GM23338 (cell line): ENCODE data around the gene ZNF74. TPM values are rescaled to one million over a fixed set of nuclear protein-coding genes. Genes with fewer than 3 reads are reported as not detected.

ENCODE experiments used
- EZH2phosphoT487 ChIP-seq: fragments of 200-600 bp; sonication (generic); IDR thresholded peaks from one replicate; pipeline ENCODE4 v1.8.1; 2018; ENCODE audit warnings: antibody characterized with exemption; ENCODE audit not compliant: unreplicated experiment
- ZNF462 ChIP-seq: fragments of 250-450 bp; sonication (Bioruptor Pico); IDR thresholded peaks from 2 replicates; pipeline ENCODE4 v1.5.0; 2020; ENCODE audit warnings: mild to moderate bottlenecking, moderate library complexity
- polyA plus RNA-seq: library from polyadenylated mRNA; unstranded; fragments of >200 nt; fragmentation: Nextera tagmentation; extraction: Ambion mirVana; gene quantifications from 2 replicates; pipeline ENCODE4 v1.2.1, GENCODE V29; 2016
- small RNA-seq: library from RNA; depleted of rRNA; stranded (forward); fragments of <200 nt; gene quantifications from one replicate; pipeline ENCODE3, GENCODE V24; 2014; ENCODE audit warnings: low replicate concordance
- total RNA-seq: library from RNA; depleted of rRNA; stranded (reverse); fragments of >200 nt; shearing (Covaris generic); gene quantifications from 2 replicates; pipeline ENCODE4 v1.2.3, GENCODE V29; 2014; rRNA removed

The ZNF74 gene
- total and polyA plus RNA-seq, 2 experiments from 2014 or later: 16.1 to 94.0 TPM

- no peak for TF ChIP-seq ZNF462 (CRISPR knock-in tag)
- no peak for TF ChIP-seq EZH2phosphoT487
These were observed 63.7 kb downstream of the ZNF74 start (continued) for GRCh38 chr22:20457506-20458240.

Small RNA genes lying within 50 kb of the gene (small RNA-seq; reads per million reads assigned to genes)
- not detected for gene RNU6-225P

Other genes starting within 250 kb of the ZNF74 start
- gene CCDC188, start 243.1 kb upstream of the ZNF74 start, total RNA-seq: not detected in 2 replicates
- gene CCDC188, start 243.1 kb upstream of the ZNF74 start, polyA plus RNA-seq: not detected in 2 replicates
- 33.4 and 38.4 TPM in 2 replicates for gene RTN4R, start 125.8 kb upstream of the ZNF74 start, total RNA-seq
- 10.6 and 12.9 TPM in 2 replicates for gene RTN4R, start 125.8 kb upstream of the ZNF74 start, polyA plus RNA-seq
- 66.3 and 72.1 TPM in 2 replicates for gene DGCR6L, start 74.1 kb upstream of the ZNF74 start, total RNA-seq
- 82.4 and 85.9 TPM in 2 replicates for gene DGCR6L, start 74.1 kb upstream of the ZNF74 start, polyA plus RNA-seq
- gene SCARF2, start 43.7 kb downstream of the ZNF74 start, total RNA-seq: 16.6 and 17.0 TPM in 2 replicates
- 1.8 and 2.2 TPM in 2 replicates for gene SCARF2, start 43.7 kb downstream of the ZNF74 start, polyA plus RNA-seq
- gene KLHL22, start 101.6 kb downstream of the ZNF74 start, total RNA-seq: 12.1 and 16.0 TPM in 2 replicates
- gene KLHL22, start 101.6 kb downstream of the ZNF74 start, polyA plus RNA-seq: 2.4 and 2.8 TPM in 2 replicates
- 32.0 and 43.5 TPM in 2 replicates for gene MED15, start 113.5 kb downstream of the ZNF74 start, total RNA-seq
- gene MED15, start 113.5 kb downstream of the ZNF74 start, polyA plus RNA-seq: 27.7 and 29.2 TPM in 2 replicates